MM.1S (cell line): ENCODE data around the gene MS4A7.

ENCODE experiments used
- DNase-seq: peaks from one replicate; pipeline ENCODE4 v3.0.0-alpha.2; 2015
- H2AFZ ChIP-seq: fragments of 300-600 bp; sonication (generic); 2 replicates; pipeline ENCODE4 v1.6.0; 2016; ENCODE audit warnings: antibody characterized with exemption, low read length
- H3F3A ChIP-seq: fragments of 300-600 bp; sonication (generic); 2 replicates; pipeline ENCODE4 v1.6.1; 2016; ENCODE audit warnings: mild to moderate bottlenecking, antibody characterized with exemption, low read length, moderate library complexity, mixed read lengths; ENCODE audit not compliant: insufficient read depth
- H3K27ac ChIP-seq: fragments of 300-600 bp; sonication (generic); 2 replicates; pipeline ENCODE4 v1.5.1; 2016; ENCODE audit warnings: mild to moderate bottlenecking, low read length
- H3K27me3 ChIP-seq: fragments of 300-600 bp; sonication (generic); replicated peaks from 2 replicates; pipeline ENCODE4 v1.6.0; 2016; ENCODE audit warnings: low read length; ENCODE audit not compliant: insufficient read depth
- H3K36me3 ChIP-seq: fragments of 300-600 bp; sonication (generic); replicated peaks from 2 replicates; pipeline ENCODE4 v1.6.1; 2016; ENCODE audit warnings: mild to moderate bottlenecking, low read length, mixed read lengths; ENCODE audit not compliant: insufficient read depth
- H3K4me1 ChIP-seq: fragments of 300-600 bp; sonication (generic); 2 replicates; pipeline ENCODE4 v1.6.1; 2016; ENCODE audit warnings: low read length, mixed read lengths
- H3K4me2 ChIP-seq: fragments of 300-600 bp; sonication (generic); 2 replicates; pipeline ENCODE4 v1.6.0; 2016; ENCODE audit warnings: low read depth, low read length
- H3K4me3 ChIP-seq: fragments of 300-600 bp; sonication (generic); 2 replicates; pipeline ENCODE4 v1.5.1; 2016; ENCODE audit warnings: low read length, mixed read lengths
- H3K79me2 ChIP-seq: fragments of 300-600 bp; sonication (generic); 2 replicates; pipeline ENCODE4 v1.6.1; 2016; ENCODE audit warnings: mixed run types, low read length, mixed read lengths
- H3K9ac ChIP-seq: fragments of 300-600 bp; sonication (generic); 2 replicates; pipeline ENCODE4 v1.6.1; 2016; ENCODE audit warnings: low read length, mixed read lengths
- H3K9me2 ChIP-seq: fragments of 300-600 bp; sonication (generic); replicated peaks from 2 replicates; pipeline ENCODE4 v1.6.1; 2016; ENCODE audit warnings: mild to moderate bottlenecking, low read length, mixed read lengths; ENCODE audit not compliant: insufficient read depth
- H3K9me3 ChIP-seq: fragments of 300-600 bp; sonication (generic); replicated peaks from 2 replicates; pipeline ENCODE4 v1.6.1; 2016; ENCODE audit warnings: mild to moderate bottlenecking, low read length, mixed read lengths; ENCODE audit not compliant: insufficient read depth
- H4K20me1 ChIP-seq: fragments of 300-600 bp; sonication (generic); 2 replicates; pipeline ENCODE4 v1.6.1; 2016; ENCODE audit warnings: mild to moderate bottlenecking, low read length, moderate library complexity, mixed read lengths; ENCODE audit not compliant: insufficient read depth
- EZH2 ChIP-seq: fragments of 300-600 bp; sonication (generic); optimal IDR thresholded peaks from 2 replicates; pipeline ENCODE3; 2017; ENCODE audit warnings: low read depth, mild to moderate bottlenecking, antibody characterized with exemption, low read length, mixed read lengths
- EZH2phosphoT487 ChIP-seq: fragments of 300-600 bp; sonication (generic); IDR thresholded peaks from 2 replicates; pipeline ENCODE4 v1.6.1; 2018; ENCODE audit warnings: antibody characterized with exemption, low read length
- TF ChIP-seq, protein P1 (sequence below): fragments of 300-600 bp; sonication (generic); IDR thresholded peaks from 2 replicates; pipeline ENCODE4 v1.5.1; 2016; ENCODE audit warnings: antibody characterized with exemption, low read length, mixed read lengths

MS4A7 gene

DNA sequence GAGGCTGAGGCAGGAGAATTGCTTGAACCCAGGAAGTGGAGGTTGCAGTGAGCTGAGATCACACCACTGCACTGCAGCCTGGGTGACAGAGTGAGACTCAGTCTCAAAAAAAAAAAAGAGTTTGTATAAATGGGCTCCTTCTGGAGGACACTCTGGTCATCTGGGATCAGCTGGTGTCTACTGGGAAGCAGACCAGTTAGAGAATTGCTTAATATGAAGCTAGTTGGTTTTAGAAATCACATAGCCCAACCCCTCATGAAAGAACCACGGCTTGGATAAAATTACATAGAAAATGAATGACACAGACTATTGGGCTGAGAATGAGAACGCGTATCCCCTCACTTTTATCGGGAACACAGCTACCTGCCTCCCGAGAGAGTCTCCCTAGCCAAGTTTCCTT lies 14.7 kb downstream of the MS4A7 start:
- Histone ChIP-seq H3K4me3 (no peak overlapping the region), H3K9me2 (no peaks in the 10 kb centered on the region), H3K9ac (no peak overlapping the region), H3K9me3 (no peaks in the 10 kb centered on the region), H3K4me1 (no peaks in the 10 kb centered on the region), H3K79me2 (no peaks in the 10 kb centered on the region), H2AFZ (no peak overlapping the region), H4K20me1 (no peaks in the 10 kb centered on the region), H3K36me3 (no peaks in the 10 kb centered on the region), H3F3A (no peaks in the 10 kb centered on the region), H3K4me2 (no peak overlapping the region), H3K27ac (no peak overlapping the region), H3K27me3 (no peaks in the 10 kb centered on the region)
- DNase-seq: no peak
- no peak for TF ChIP-seq EZH2
- TF ChIP-seq, protein P1, sequence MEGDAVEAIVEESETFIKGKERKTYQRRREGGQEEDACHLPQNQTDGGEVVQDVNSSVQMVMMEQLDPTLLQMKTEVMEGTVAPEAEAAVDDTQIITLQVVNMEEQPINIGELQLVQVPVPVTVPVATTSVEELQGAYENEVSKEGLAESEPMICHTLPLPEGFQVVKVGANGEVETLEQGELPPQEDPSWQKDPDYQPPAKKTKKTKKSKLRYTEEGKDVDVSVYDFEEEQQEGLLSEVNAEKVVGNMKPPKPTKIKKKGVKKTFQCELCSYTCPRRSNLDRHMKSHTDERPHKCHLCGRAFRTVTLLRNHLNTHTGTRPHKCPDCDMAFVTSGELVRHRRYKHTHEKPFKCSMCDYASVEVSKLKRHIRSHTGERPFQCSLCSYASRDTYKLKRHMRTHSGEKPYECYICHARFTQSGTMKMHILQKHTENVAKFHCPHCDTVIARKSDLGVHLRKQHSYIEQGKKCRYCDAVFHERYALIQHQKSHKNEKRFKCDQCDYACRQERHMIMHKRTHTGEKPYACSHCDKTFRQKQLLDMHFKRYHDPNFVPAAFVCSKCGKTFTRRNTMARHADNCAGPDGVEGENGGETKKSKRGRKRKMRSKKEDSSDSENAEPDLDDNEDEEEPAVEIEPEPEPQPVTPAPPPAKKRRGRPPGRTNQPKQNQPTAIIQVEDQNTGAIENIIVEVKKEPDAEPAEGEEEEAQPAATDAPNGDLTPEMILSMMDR: no peak
- TF ChIP-seq EZH2phosphoT487: no peak

DNA sequence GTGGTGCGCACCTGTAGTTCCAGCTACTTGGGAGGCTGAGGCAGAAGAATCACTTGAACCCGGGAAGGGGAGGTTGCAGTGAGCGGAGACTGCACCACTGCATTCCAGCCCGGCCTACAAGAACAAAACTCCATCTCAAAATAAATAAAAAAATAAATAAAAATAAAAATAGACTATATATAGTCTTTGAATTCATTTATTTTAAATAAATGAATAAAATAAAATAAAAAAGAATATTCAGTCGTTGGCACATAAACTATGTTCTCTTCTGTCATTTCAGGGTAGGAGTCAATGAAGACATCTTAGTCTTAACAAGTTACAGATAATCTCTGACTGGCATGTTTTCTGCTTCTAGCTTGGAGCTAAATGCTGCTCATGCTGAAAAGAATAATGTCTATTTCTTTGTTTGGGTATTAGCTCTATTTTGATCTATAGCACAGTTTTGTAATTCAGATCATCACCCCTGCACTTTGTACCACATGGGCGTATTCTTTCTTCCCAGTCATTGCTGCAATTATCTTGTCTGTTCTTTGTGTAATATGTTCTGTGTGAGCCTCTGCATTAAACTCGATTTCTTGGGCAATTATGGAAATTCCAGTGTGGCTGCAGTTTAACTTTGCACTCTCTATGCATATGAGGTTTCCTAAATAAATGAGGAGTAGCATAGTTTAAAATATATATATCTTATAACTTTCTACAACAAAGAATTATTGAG lies 16.5 kb downstream of the MS4A7 start:
- TF ChIP-seq, protein P1: no peak
- H3K36me3 ChIP-seq: no peaks in the 10 kb centered on the region
- H3K4me2 ChIP-seq: no peak overlapping the region
- H3K9ac ChIP-seq: no peak overlapping the region
- H3K4me1 ChIP-seq: no peaks in the 10 kb centered on the region
- H4K20me1 ChIP-seq: no peaks in the 10 kb centered on the region
- H3K27me3 ChIP-seq: no peaks in the 10 kb centered on the region
- H3K27ac ChIP-seq: no peak overlapping the region
- no peaks in the 10 kb centered on the region for H3F3A ChIP-seq
- H3K9me3 ChIP-seq: no peaks in the 10 kb centered on the region
- no peak overlapping the region for H3K4me3 ChIP-seq
- no peaks in the 10 kb centered on the region for H3K9me2 ChIP-seq
- H3K79me2 ChIP-seq: no peaks in the 10 kb centered on the region
- no peak for DNase-seq
- H2AFZ ChIP-seq: no peak overlapping the region

- no peak within 1 kb of the TSS for H3K4me2 ChIP-seq
- H3K79me2 ChIP-seq: no peaks in the 10 kb centered on the region
- H2AFZ ChIP-seq: no peak within 1 kb of the TSS
- H3K4me1 ChIP-seq: no peaks in the 10 kb centered on the region
- H3K36me3 ChIP-seq: no peaks in the 10 kb centered on the region
- no peaks in the 10 kb centered on the region for H3K27me3 ChIP-seq
- no peak for DNase-seq
- H3F3A ChIP-seq: no peaks in the 10 kb centered on the region
- no peaks in the 10 kb centered on the region for H3K9me3 ChIP-seq
- H4K20me1 ChIP-seq: no peaks in the 10 kb centered on the region
- TF ChIP-seq, protein P1: no peak
- TF ChIP-seq EZH2: no peak
- no peak for TF ChIP-seq EZH2phosphoT487
- H3K4me3 ChIP-seq: no peak within 1 kb of the TSS
- H3K9ac ChIP-seq: no peak within 1 kb of the TSS
- H3K27ac ChIP-seq: no peak within 1 kb of the TSS
- no peaks in the 10 kb centered on the region for H3K9me2 ChIP-seq
These were observed 18.1 kb downstream of the MS4A7 start, which contains the start of gene MS4A14 for GRCh38 chr11:60396382-60396781. Gene MS4A14, plus strand, starts transcription at chr11:60396459. Its CDS starts 120 bp downstream, at chr11:60396579.
